ENCODE results near the gene TMF1. TPM values are rescaled to one million over a fixed set of nuclear protein-coding genes. Genes with fewer than 3 reads are reported as not detected.

Gene TMF1
- total RNA-seq, 1 donor from 2014 or later: 43.4 TPM

DNA sequence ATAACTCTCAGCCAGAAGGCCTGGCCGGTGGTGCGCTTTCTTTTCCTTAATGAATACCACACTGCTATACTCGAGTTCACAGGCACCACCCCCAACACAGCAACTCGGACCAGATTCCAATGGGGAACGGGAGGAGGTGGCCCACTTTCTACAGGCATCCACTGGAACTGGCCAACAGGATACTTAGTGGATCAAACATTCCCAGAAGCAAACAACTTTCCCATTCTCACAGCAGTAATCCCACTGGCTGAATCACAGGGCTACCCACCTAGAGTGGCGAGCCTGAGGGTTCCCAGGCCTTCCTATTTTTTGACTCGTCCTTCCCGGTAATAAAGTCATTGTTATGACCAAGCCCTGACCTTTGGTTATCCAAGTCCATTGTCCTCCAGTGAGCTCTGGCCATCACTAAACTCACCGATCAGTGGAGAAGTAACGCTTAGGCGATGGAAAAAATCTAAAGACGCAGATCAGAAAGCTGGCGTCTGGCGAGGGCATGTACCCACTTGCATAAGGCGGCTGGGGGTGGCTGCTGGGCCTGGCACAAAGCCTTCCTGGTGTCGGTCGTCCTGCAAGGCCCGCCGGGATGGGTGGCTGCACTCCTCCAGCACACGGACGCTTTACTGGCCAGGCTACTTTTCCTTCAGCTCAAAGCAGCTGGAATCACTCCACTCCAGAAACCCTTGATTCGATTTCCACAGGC, 39.9 kb downstream of the TMF1 start:
- DNase-seq: peak; percentile 8

DNA sequence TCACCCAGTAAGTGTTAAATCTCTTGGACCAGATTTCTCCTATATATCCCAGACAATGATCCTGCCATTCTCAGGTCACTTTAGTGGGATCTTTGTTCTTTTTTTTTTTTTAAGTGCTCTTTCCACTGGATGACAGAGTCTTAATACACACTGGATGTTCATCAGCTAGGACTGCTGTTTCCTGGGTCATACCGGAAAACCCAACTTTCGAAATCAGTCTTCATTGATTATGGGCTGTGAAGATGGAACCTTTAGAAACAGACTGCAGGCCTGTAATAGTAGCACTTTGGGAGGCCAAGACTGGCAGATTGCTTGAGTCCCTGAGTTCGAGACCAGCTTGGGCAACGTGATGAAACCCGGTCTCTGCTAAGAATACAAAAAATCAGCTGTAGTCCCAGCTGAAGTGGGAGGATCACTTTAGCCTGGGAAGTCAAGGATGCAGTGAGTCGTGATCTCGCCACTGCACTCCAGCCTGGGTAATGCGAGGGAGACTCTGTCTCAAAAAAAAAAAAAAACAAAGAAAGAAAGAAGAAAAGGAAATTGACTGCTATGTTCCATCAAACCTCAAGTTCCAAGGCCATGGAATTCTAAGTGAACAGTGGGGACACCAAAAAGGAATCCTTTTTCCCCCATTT, 40.9 kb downstream of the TMF1 start:
- no peak for DNase-seq

GRCh38 chr3:69009559-69010410, 42.3 kb downstream of the TMF1 start:
- peak; percentile 31 for DNase-seq

DNA sequence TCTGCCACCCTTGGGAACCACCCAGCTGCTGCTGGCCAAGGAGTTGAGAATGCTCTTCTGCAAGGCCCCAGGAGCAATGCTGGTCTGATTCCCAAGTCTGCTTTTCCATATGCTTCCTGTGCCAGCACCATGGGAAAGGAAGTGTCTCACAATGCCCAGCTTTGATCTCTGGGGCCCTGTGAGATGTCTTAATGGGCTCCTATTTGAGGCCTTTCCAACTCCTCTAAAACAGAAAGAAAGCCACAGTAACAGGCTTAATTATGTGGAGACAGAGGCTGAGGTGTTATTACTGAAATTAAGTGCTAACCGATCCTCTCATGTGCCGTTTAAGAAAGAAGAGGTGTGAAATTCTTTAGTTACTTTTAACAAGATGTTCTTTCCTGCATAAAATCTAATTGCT, 43.2 kb downstream of the TMF1 start:
- DNase-seq: no peak

DNA sequence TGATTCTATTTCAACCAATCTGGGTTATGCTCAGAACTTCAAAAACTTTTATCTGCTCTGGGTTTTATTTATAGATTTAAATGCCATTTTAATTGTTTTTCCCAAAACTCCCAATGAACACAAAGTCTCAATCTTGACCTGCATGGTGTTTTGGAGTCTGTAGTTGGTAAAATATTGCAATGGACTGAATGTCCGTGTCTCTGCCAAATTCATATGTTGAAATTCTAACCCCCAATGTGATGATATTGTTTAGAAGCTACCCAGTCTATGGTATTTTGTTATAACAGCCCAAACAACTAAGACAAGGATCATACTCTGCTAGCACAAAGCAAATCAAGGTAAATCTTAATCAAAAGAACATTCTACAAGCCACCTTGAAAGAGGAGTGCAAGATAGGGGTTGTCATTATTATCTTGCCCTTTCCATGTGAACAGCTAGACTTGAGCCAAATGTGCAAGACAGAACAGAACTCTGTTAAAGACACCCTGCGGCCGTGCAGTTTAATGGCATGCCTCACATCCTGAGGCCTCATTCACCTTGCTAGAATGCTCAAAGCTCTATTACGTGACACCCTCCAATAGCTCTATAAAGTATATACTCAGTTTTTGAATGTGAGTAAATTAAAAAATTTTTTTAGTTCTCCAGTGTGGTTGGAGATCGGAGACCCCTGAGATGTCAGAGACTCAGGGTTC, 46.2 kb downstream of the TMF1 start:
- no peak for DNase-seq

GRCh38 chr3:69005071-69005790, 46.9 kb downstream of the TMF1 start:
- DNase-seq: peak; percentile 46

- no peak for DNase-seq
These were observed 48.0 kb downstream of the TMF1 start for GRCh38 chr3:69004138-69004537.

DNA sequence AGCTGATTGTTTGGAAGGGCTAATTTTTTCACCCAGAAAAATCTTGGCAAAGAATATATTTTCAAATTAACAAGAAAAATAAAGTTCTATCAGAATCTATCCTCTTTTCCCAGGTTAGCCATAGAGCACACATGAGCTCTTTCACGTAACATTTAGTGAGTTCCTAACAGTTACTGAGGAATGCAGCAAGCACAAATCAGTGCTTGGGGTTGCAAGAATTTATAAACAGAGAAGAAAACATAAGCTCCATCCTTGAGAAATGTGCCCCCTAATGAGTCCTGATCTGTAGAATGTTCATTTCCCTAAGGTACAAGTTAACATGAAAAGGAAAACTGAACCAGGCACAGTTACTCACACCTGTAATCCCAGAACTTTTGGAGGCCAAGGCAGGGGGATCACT, 52.5 kb downstream of the TMF1 start:
- no peak for DNase-seq

- no peak for DNase-seq
These were observed 53.0 kb downstream of the TMF1 start for GRCh38 chr3:68999158-68999557.

DNA sequence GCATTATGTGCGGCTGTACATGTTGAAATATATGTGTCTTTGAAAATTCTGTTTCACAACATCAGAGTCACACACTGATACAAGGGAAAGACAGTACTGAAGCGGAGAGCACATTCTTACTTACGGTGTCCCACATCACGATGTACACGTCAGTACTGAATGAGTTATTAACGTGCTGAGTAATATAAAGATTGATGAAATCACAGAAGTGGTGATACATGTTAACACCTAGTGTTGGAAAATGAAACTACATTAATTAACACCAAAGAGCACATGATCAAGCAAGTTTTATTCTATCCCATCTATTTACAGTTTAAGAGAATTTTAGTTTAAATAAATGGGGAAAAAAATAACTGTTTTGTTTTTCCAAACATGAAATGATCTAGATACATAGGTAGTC, 54.2 kb downstream of the TMF1 start:
- no peak for DNase-seq

DNA sequence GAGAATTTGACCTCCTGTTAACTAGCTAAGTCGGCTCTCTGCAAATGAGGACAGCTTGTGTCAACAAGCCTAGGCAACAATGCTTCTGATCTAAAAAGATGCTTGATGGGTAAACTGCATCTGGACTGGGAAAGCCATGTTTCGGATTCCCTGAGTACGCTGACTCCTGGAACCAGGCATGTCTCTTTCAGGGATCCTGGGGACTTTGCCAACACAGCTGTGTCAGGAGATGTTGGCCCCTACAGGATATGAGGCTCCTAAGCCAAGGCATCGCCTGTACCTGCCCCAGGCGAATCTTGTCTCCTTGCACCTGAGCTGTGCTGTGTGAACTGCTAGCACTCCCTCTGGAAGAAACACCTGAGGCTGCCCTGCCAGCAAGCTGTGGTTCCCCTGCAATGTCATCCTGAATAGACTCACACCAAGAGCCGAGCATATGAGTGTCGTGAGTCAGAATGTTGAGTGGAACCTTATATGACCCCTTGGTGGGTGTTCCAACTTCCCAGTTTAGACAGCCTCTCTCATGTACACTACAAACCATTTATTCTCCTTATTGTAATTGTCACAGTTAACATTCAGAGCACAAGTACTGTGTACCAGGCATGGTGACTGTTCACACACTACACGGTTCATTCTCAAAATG, 55.7 kb downstream of the TMF1 start:
- no peak for DNase-seq

- no peak for DNase-seq
These were observed 63.4 kb downstream of the TMF1 start for GRCh38 chr3:68988740-68989139.

DNA sequence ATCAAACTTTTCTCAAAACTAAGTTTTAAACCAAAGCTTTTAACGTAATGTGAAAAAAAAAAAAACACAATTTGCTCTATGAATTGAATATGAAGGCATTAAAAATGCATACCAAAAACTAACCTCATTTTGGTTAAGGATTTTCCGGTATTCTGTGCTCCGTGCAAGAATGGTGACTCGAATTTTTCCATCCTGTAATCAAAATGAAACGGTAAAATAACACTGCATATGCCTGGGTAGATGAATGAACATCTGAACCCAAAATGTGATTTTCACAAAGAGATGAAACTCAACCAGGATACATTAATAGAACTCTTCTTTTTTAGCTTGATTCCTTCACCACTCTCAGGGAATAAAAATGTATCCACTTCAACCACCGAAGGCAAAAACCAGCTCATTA, 64.8 kb downstream of the TMF1 start:
- DNase-seq: no peak

DNA sequence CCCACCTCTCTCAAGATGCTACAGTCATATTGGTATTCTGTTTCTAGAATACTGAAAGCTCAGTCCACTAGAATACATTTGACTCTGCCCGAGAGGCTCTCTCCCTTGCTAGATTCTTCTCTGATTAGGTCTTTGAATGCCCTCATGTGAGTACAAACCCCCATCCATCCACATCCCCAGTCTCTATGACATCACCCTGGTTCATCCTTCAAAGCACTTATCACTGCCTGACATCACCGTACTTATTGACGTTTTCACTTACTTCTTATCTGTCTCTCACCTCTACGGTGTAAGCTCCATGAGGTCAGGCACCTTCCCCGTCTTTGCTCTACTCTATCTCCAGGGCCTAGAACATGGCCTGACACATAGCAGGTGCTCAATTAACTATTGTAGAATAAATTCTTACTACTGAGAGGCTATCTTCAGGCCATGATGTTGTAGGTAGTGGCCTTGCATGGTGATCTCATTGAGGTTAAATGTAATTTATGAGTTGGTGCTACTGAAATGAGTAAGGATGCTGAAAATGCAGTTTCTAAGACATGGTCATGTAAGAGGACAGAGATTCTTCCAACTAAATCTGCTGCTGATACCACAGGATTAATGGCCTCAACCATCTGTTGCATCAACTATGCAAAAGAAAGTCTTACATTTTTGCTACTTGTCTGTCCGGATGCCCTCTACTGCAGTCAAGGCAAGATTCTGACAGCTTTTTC, 65.5 kb downstream of the TMF1 start:
- no peak for DNase-seq

DNA sequence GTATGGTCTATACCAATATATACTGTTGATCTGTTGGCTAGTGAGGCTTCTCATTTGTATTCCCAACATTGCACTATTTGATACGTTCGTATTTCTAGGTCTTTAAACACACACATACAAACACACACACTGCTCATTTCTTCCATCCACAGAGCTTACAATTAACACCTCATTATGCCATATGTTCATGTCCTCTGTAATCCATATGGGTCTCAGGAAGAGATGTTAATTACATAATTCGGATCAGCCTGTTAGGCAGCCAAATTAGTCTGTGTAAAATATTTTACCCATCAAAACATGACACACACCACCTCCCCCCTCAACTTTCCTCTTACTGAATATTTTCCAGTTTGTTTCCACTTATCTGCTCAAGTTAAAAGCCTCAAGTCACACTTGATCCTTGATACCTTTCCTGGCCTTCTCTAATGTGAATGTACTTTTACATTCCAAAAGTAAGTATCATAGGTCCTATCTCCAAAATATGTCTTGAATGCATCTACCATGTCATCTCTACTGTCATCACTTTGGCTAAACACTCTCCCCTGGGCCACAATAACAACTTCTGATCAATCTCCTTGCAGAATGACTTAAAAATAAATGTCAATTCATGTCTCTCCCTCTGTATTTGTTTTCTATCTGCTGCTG, 66.9 kb downstream of the TMF1 start:
- no peak for DNase-seq

DNA sequence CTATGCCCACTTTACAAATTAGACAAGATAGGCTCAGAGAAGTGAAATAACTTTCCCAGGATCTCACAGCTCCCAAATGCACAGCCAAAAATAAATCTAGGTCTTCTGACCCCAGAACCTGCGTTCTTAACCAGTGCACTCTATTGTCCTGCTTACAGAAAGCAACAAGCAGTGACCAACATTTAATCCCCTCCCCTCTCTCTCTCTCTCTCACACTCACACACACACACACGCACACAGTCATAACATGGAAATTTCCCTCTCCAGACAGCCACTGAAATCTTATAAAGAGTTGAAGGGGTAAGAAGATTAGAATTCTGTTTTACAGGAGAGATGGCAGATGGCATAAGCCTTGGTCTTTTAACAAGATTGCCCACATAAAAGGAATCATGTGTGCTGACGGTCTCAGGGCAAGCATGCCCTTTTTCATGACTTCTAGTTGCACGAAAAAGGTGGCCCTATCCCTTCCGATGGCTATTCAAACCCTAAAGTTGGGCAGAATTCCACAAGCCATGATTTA, 68.1 kb downstream of the TMF1 start:
- DNase-seq: no peak

GRCh38 chr3:68977486-68978167, 74.5 kb downstream of the TMF1 start:
- no peak for DNase-seq

GRCh38 chr3:68974711-68975110, 77.4 kb downstream of the TMF1 start:
- no peak for DNase-seq

- no peak for DNase-seq
These were observed 78.5 kb downstream of the TMF1 start for GRCh38 chr3:68973639-68974038.

All from tongue (tissue), 2 donors.